GM18907 (cell line): ENCODE measurements around the gene NPLOC4.
"Not testable (repeated sequence)": the region's sequence is repeated elsewhere in the genome, so short reads cannot be mapped to it uniquely, and the experiment has no call there.

ENCODE experiments used
- ATAC-seq: cut with Tn5 transposase; IDR thresholded peaks from one replicate; pipeline ENCODE4 v1.9.1; 2021; ENCODE audit warnings: mild to moderate bottlenecking, moderate library complexity; ENCODE audit not compliant: unreplicated experiment

The NPLOC4 gene

GRCh38 chr17:81589612-81590011 lies 47.3 kb downstream of the NPLOC4 start:
- no peak for ATAC-seq

GRCh38 chr17:81586096-81586495 lies 50.8 kb downstream of the NPLOC4 start:
- ATAC-seq, result no peak

GRCh38 chr17:81584771-81585170 lies 52.1 kb downstream of the NPLOC4 start:
- not testable (repeated sequence) for ATAC-seq

DNA sequence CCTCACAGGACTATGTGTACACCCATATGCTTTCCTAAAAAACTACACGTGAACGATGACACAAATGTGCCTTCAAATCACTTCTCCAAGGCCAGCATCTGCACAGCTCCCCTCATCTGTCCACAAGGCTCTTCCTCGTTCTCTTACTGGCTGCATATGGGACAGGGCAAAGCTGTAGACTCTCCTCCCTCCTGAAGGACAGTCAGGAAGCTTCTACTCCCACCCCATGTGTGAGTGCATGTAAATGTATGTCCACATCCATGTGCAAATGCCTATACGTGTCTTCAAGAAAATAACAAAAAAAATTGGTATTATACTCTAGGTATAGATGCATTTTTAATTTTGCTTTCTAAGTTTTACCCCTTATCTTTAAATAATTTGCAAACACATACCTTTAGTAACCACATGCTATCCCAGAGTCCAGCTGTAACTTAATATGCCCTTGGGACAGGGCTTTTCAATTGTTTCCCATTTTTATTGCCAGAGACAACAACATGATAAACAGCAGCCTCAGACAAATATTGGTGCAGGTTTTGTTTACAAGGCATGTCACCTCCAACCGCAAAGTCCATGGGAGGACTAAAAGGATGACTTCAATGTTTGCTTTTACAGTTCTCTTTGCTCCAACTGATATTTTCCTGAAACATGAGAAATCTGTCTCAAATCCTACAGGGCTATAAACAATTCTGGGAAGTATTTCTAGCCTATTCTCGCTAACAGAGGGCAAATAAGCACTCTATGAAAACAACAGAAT lies 53.1 kb downstream of the NPLOC4 start:
- no peak for ATAC-seq

- ATAC-seq, result no peak
These were observed 54.2 kb downstream of the NPLOC4 start for GRCh38 chr17:81582749-81583148.

DNA sequence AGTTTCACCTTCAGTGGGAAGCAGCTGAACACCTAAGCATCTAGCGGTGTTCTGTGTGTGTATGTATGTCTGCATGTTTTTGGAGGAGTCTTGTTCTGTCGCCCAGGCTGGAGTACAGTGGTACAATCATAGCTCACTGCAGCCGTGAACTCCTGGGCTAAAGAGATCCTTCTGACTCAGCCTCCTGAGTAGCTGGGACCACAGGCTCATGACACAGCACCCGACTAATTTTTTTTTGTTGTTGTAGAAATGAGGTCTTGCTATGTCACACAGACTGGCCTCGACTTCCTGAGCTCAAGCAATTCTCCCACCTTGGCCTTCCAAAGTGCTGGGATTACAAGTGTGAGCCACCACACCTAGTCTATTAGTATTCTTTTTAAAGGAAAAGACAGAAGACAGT lies 54.6 kb downstream of the NPLOC4 start:
- ATAC-seq, result no peak

DNA sequence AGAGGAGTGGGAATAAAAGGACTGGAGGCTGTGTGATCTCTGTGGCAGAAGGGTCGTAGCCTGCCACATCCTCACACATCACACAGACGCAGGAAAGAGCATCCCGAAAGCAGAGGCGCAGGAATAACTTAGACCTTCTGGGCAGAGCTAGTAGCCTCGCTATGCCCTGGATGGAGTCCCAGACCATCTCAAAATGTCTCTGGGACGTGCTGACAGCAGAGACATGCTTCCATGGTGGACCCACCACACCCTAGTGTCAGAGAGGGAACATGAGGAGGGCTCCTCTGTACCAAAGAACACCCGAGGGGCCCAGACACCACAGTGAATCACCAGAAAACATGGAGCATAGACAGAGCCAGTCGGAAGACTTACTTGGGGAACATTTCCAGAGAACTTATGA lies 55.2 kb downstream of the NPLOC4 start:
- ATAC-seq, result no peak

DNA sequence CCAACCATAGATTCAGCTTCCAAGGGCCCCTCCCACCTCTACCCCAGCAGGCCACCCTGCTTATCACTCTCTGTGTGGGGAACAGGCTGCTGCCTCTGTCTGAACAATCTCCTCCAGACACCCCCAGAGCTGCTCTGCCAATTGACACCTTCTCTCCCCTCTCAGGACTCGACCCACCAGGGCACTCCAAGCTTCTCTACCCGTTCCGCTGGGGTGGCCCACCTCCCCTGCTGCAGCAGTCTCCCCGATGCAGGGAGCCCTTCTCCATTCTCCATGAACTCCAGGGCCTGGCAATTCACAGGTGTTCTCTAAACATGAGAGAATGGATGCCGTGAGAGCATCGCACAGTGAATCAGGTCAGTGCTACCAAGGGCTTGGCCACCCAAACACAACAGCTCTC lies 56.4 kb downstream of the NPLOC4 start:
- no peak for ATAC-seq

GRCh38 chr17:81579821-81580321 lies 57.0 kb downstream of the NPLOC4 start:
- no peak for ATAC-seq

DNA sequence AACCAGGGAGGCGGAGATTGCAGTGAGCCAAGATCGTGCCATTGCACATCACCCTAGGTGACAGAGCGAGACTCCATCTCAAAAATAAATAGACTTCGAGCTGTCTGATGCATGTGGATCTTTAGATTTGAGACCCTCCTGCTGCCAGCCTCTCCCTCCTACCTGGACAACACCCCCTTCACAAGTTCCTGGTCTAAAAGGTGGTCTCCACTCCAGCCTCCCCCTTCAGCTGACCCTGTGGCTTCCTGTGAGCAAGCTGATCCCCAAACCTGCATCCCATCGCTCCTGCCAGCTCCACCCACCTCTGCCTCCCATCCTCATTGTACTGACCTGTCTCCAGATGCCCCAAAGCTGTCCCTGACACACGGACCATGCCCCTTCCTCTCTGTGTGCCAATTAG lies 57.6 kb downstream of the NPLOC4 start:
- no peak for ATAC-seq

DNA sequence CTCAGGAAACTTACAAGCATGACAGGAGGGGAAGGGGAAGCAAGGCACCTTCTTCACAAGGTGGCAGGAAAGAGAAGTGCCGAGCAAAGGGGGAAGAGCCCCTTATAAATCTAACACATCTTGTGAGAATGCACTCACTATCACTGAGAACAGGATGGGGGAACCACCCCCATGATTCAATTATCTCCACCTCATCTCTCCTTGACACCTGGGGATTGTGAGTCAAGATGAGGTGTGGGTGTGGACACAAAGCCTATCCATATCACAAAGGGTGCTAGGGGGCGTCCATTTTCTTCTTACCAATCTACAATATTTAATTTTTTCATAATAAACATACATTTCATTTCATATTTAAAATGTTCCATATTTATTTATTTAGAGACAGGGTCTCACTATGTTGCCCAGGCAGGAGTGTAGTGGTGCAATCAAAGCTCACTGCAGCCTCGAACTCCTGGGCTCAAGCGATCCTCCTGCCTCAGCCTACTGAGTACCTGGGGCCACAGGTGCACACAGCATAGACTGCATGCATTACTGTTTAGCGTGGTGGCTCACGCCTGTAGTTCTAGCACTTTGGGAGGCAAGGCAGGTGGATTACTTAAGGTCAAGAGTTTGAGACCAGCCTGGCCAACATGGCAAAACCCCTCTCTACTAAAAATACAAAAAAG lies 58.2 kb downstream of the NPLOC4 start:
- ATAC-seq, result no peak

- no peak for ATAC-seq
These were observed 58.9 kb downstream of the NPLOC4 start for GRCh38 chr17:81578038-81578441.

GRCh38 chr17:81577278-81578000 lies 59.5 kb downstream of the NPLOC4 start:
- no peak for ATAC-seq

DNA sequence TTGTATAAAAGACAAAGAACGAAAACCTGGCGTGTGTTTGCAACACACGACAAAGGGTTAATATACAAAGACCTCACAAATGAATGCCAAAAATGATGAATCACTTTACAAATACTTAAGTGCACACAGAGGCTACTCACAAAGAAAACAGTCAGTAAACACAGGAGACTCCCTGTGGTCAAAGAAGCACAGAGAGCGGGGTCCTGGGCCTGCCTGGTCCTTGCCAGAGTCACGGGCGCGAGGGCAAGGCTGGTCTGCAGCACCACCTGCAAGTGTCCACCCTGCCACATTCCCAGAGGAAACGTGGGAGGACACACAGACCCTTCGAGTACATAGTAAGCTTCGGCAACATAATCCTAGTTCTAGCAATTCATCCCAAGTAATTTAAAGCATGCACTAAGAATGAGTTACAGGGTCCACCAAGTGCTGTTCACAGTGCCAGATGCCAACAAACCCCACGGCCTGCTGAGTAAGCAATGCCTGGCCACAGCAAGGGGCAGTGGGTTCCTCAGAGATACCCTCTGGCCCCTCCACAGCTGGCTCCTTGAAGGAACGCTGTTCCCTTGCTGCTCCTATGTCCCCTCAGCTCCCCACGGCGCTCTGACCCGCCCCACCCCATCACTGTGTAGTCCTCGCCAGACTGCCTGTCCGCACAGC lies 60.2 kb downstream of the NPLOC4 start:
- ATAC-seq, result no peak

DNA sequence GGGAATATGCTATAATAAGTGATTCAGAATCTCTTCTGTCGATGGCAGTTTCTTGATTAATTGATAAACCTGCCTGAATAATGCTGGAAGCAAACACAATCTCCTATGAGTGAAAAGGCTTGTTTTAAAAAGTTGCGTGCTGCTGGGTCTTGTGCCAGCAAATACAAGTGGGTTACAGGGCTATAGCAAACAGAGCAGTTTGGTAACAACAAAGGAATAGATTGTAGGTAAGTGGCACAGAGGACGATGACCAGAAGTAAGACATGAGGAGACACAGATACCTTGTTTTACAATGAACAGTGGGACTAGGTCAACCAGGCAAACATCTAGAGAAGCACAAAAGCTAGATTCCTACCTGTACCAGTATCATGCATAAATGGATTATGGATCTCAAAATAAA lies 61.1 kb downstream of the NPLOC4 start:
- ATAC-seq, result no peak

DNA sequence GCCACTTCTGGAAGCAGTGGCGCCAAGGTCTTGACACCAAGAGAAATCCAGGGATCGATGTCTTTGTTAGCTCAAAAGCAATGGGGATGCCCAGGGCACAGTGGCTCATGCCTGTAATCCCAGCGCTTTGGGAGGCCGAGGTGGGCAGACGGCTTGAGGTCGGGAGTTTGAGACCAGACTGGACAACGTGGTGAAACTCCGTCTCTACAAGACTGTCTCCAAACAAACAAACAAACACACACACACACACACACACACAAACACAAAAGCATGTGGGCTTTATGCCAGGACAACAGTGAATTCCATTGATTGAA lies 62.3 kb downstream of the NPLOC4 start:
- ATAC-seq, result no peak

- ATAC-seq, result no peak
These were observed 62.9 kb downstream of the NPLOC4 start for GRCh38 chr17:81573794-81574642.

GRCh38 chr17:81572563-81573168 lies 64.2 kb downstream of the NPLOC4 start:
- ATAC-seq, result no peak

- no peak for ATAC-seq
These were observed 65.9 kb downstream of the NPLOC4 start for GRCh38 chr17:81570964-81571363.

- ATAC-seq, result no peak
These were observed 66.9 kb downstream of the NPLOC4 start for GRCh38 chr17:81569986-81570514.
